Activated CD8-positive, alpha-beta memory T cell treated with anti-CD3 and anti-CD28 coated beads, Interleukin-2, amount 50 U/mL, for 1 hour (primary cell): ENCODE data around the gene HOXA10.
A peak's percentile ranks its signal among the peaks of the same experiment; 100 is the strongest.

ENCODE experiments used
- DNase-seq: peaks from one replicate; pipeline ENCODE4 v3.0.0-alpha.2; 2020; ENCODE audit errors: extremely low read depth

The HOXA10 gene

GRCh38 chr7:27168265-27168947, 5.7 kb downstream of the HOXA10 start:
- no peak for DNase-seq

- DNase-seq = no peak
Observed at GRCh38 chr7:27167916-27168264, 6.2 kb downstream of the HOXA10 start.

- no peak for DNase-seq
Observed at GRCh38 chr7:27166531-27167505, 7.3 kb downstream of the HOXA10 start.

GRCh38 chr7:27165996-27166530, 8.1 kb downstream of the HOXA10 start:
- DNase-seq = no peak

- DNase-seq = no peak
Observed at GRCh38 chr7:27165089-27165995, 8.8 kb downstream of the HOXA10 start, which contains the start of gene HOXA9. HOXA9 (minus strand) TSS chr7:27165537; CDS start chr7:27165457, 80 bp downstream.

- DNase-seq = no peak
Observed at GRCh38 chr7:27164367-27165088, 9.6 kb downstream of the HOXA10 start.

GRCh38 chr7:27164045-27164366, 10.1 kb downstream of the HOXA10 start:
- no peak for DNase-seq

GRCh38 chr7:27163288-27164044, 10.7 kb downstream of the HOXA10 start:
- DNase-seq = no peak

GRCh38 chr7:27162561-27163287, 11.4 kb downstream of the HOXA10 start:
- no peak for DNase-seq

GRCh38 chr7:27161721-27162560, 12.2 kb downstream of the HOXA10 start:
- no peak for DNase-seq

GRCh38 chr7:27161214-27161720, 12.9 kb downstream of the HOXA10 start:
- DNase-seq = no peak

GRCh38 chr7:27160546-27161213, 13.4 kb downstream of the HOXA10 start:
- peak; percentile 74 for DNase-seq

GRCh38 chr7:27160145-27160545, 14.0 kb downstream of the HOXA10 start:
- no peak for DNase-seq

GRCh38 chr7:27159266-27160144, 14.6 kb downstream of the HOXA10 start:
- no peak for DNase-seq

GRCh38 chr7:27158436-27159265, 15.5 kb downstream of the HOXA10 start:
- DNase-seq = no peak
